T-helper 17 cell (primary cell): ENCODE results near the gene EIF4A3. TPM values are rescaled to one million over a fixed set of nuclear protein-coding genes. Genes with fewer than 3 reads are reported as not detected.
"Not testable (repeated sequence)": the region's sequence is repeated elsewhere in the genome, so short reads cannot be mapped to it uniquely, and the experiment has no call there.

Experiments
- ATAC-seq: fragments of 150-1000 bp; cut with Tn5 transposase; 2 replicates; pipeline ENCODE4 v1.10.0; 2021; ENCODE audit warnings: mild to moderate bottlenecking, moderate library complexity
- DNase-seq, 3 donors: peaks; one replicate each; pipeline versions ENCODE4 v3.0.0 to v3.0.0-alpha.2; 2020 to 2021
- H3K9me3 ChIP-seq: one replicate; pipeline ENCODE4 v1.7.0; 2013; ENCODE audit warnings: low read length, mild to moderate bottlenecking; ENCODE audit not compliant: control insufficient read depth, poor library complexity, severe bottlenecking
- H3K27ac Mint-ChIP-seq: one replicate; pipeline ENCODE4 v1.8.0; 2022; ENCODE audit warnings: mild to moderate bottlenecking, moderate library complexity, mixed read lengths
- H3K27me3 Mint-ChIP-seq: one replicate; pipeline ENCODE4 v1.8.0; 2022; ENCODE audit warnings: mixed read lengths
- H3K36me3 Mint-ChIP-seq: one replicate; pipeline ENCODE4 v1.8.0; 2022; ENCODE audit warnings: low read depth, mixed read lengths
- H3K4me1 Mint-ChIP-seq: one replicate; pipeline ENCODE4 v1.8.0; 2022; ENCODE audit warnings: mild to moderate bottlenecking, mixed read lengths
- H3K4me3 Mint-ChIP-seq: one replicate; pipeline ENCODE4 v1.8.0; 2022; ENCODE audit warnings: mild to moderate bottlenecking, moderate library complexity, mixed read lengths
- total RNA-seq, 4 donors: library from RNA in 2 of 4; stranded (reverse) in 2 of 4; gene quantifications; one replicate each; pipeline ENCODE4 v1.2.3 and lab custom pipeline; 2022 to 2026

Gene EIF4A3
- total RNA-seq, 2 donors from 2014 or later, result 86.2 to 92.2 TPM

DNA sequence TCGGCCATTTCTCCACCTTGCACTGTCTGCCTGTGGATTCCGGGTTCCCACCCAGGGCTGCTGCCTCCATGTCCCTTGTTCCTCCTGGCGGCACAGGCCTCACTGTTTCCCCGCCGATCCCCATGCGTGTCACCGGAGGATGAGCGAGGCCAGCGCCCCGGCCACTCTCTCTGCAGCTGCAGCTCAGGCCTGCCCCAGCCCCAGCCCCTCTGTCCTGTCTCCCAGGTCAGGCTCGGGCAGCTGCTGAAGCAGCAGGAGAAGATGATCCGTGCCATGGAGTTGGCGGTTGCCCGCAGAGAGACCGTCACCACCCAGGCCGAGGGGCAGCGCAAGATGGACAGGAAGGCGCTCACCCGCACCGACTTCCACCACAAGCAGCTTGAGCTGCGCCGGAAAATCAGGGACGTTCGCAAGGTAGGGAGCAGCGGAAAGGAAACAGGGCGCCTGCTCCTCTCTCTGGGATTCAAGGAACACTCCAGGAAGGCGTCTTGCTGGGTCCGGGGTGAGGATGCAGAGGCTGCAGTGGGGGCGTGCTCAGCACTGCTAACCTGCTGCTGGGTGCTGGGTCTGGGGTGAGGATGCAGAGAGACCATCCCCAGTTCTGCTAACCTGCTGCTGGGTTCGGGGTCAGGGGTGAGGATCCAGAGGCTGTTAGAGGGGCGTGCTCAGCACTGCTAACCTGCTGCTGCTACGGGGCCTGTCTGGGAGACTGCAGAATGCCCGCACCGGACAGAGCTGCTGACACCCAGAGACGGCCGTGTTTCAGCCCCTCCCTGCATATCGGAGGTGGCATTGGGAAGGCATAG is 51.7 kb downstream of the EIF4A3 start:
- Mint-ChIP-seq H3K4me3 (no peak overlapping the region), H3K27me3 (no peaks in the 10 kb centered on the region), H3K4me1 (peaks cover 1% of the 10 kb centered on the region), H3K27ac (no peak overlapping the region), H3K36me3 (no peaks in the 10 kb centered on the region)
- no peaks in the 10 kb centered on the region for H3K9me3 ChIP-seq
- ATAC-seq (no peak), DNase-seq (no peak)

DNA sequence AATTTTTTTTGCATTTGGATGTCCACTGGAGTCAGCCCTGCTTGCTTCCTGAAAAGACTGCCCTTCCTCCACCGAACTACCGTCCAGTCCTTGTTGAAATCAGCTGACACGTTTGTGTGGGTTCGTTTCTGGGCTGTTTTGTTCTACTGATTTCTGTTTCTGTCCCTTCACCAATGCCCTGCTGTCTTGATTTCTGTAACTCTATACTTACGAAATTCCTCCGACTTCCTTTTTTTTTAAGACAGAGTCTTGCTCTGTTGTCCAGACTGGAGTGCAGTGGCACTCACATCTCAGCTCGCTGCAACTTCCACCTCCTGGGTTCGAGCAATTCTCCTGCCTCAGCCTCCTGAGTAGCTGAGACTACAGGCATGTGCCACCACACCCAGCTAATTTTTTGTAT is 54.0 kb downstream of the EIF4A3 start:
- Mint-ChIP-seq H3K4me1 (no peaks in the 10 kb centered on the region), H3K27ac (no peak overlapping the region), H3K27me3 (peaks cover 5% of the 10 kb centered on the region), H3K4me3 (no peak overlapping the region), H3K36me3 (no peaks in the 10 kb centered on the region)
- H3K9me3 ChIP-seq, result no peaks in the 10 kb centered on the region
- no peak for DNase-seq
- ATAC-seq, result no peak

DNA sequence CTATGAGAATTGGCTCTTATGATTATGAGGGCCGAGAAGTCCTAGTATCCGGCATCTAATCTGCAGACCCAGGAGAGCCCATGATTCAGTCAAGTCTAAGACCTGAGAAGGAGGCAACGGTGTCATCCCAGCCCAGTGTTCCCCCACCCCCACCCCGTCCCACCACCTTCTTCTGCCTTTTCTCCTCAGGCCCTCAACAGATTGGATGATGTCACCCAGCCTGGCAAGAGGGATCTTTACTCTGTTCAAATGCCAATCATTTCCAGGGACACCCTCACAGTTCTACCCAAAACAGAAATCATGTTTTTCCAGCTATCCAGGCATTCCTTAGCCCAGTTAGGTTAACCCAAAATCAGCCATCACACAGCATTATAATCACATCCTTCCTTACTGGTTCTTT is 55.6 kb downstream of the EIF4A3 start:
- Mint-ChIP-seq H3K4me1 (no peaks in the 10 kb centered on the region), H3K27me3 (peaks cover 5% of the 10 kb centered on the region), H3K27ac (no peak overlapping the region), H3K4me3 (no peak overlapping the region), H3K36me3 (no peaks in the 10 kb centered on the region)
- ATAC-seq (no peak), DNase-seq (no peak)
- no peaks in the 10 kb centered on the region for H3K9me3 ChIP-seq

DNA sequence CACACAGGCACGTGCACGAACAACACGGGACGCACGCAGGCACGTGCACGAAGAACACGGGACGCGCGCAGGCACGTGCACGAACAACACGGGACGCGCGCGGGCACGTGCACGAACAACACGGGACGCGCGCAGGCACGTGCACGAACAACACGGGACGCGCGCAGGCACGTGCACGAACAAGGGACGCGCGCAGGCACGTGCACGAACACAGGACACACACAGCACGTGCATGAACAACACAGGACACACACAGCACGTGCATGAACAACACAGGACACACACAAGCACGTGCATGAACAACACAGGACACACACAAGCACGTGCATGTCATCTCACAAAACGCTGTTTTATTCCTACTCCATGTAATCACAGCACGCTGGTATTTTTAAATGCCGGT is 56.8 kb downstream of the EIF4A3 start:
- H3K36me3 Mint-ChIP-seq, H3K4me3 Mint-ChIP-seq, H3K27ac Mint-ChIP-seq, ATAC-seq, H3K4me1 Mint-ChIP-seq, DNase-seq, H3K27me3 Mint-ChIP-seq, H3K9me3 ChIP-seq: not testable (repeated sequence)

DNA sequence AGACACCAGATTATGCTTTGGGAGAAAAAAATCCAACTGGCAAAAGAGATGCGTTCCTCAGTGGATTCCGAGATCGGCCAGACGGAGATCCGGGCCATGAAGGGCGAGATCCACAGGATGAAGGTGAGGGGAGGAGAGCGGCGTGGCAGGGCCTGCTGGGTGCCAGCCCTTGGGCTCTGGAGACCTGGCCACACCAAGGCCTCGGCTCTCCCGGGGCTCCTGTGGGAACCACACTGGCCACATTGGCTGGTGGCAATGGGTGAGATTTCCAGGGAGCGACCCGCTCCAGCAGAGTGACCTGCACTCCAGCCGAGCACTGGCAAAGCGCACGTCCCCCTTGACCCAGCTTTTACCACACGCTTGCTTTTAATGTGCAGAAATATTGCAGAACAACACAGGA is 57.2 kb downstream of the EIF4A3 start:
- Mint-ChIP-seq H3K27me3 (peaks cover 9% of the 10 kb centered on the region), H3K4me1 (no peaks in the 10 kb centered on the region), H3K36me3 (no peaks in the 10 kb centered on the region), H3K4me3 (no peak overlapping the region), H3K27ac (no peak overlapping the region)
- ATAC-seq (no peak), DNase-seq (no peak)
- H3K9me3 ChIP-seq, result no peaks in the 10 kb centered on the region

DNA sequence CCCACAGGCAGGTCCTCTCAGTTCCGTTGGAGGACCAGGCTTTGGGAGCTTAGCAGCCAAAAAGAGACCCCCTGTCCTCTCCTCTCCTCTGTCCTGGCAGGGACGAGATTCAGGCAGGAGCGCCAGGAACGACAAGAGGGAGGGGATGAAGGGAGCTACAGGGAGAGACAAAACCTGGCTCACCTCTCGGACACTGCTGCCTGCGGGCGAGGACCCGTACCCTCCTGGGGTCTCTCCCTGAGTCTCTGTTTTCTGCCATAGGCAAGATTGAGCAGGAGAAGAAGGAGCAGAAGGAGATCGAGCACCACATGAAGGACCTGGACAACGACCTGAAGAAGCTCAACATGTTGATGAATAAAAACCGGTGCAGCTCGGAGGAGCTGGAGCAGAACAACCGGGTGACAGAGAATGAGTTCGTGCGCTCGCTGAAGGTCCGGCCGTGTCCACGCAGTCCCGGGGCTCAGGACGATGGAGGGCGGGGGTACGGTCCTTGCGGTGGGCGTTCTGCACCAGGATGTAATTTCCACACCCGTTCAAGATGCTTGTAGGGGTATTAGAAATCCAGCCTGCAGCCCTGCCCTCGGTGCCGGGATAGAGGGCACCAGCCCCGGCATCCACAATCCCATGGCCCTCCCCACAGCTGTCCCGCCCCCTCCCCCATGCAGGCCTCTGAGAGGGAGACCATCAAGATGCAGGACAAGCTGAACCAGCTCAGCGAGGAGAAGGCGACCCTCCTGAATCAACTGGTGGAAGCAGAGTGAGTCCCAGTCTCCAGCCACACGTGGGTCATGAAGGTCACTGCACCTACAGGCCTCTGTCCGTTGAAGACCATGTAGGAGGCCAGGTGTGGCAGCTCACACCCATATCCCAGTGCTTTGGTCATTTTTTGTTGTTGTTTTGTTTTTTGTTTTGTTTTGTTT is 59.3 kb downstream of the EIF4A3 start:
- H3K9me3 ChIP-seq, result no peaks in the 10 kb centered on the region
- H3K27me3 Mint-ChIP-seq, result peaks cover 9% of the 10 kb centered on the region
- no peak overlapping the region for H3K27ac Mint-ChIP-seq
- DNase-seq, result no peak
- ATAC-seq, result no peak
- H3K4me1 Mint-ChIP-seq, result peaks cover 2% of the 10 kb centered on the region
- no peaks in the 10 kb centered on the region for H3K36me3 Mint-ChIP-seq
- H3K4me3 Mint-ChIP-seq, result no peak overlapping the region

DNA sequence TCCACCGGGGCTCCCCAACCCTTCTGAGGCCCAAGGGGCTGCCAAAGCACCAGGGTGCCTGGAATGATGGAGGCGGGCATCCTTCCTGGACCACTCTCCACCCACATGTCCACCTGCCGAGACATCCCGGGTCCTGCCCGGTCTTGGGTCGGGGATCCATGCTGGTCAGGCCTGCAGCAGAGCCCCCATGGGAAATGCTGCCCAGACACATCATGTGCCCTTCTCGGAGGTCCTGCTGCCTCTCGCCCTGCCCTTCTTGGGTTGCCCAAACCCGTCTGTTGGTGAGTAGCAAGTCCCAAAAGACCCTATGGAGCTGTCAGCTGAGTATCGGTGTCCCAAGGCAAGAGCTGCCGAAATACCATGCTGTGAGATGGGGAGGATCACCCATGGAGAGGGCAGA is 60.3 kb downstream of the EIF4A3 start:
- H3K9me3 ChIP-seq, result no peaks in the 10 kb centered on the region
- Mint-ChIP-seq H3K27me3 (peaks cover 9% of the 10 kb centered on the region), H3K4me3 (no peak overlapping the region), H3K4me1 (peaks cover 4% of the 10 kb centered on the region), H3K27ac (peak overlapping the region; percentile 16), H3K36me3 (no peaks in the 10 kb centered on the region)
- DNase-seq (no peak), ATAC-seq (no peak)

DNA sequence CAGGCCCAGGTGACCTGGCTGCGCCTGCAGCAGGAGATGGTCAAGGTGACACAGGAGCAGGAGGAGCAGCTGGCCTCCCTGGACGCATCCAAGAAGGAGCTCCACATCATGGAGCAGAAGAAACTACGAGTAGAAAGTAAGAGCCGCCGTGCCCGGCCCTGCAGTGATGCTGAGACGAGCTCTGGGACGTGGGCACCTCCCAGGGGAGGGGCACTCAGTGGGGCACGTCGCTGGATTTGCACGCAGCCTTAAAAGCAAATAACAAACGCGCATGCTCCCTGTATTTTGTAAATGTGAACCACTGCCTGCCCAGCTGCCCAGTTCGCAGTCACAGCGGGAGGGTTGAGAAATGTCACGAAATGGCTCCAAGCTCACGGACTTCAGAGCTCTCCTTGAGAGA is 60.8 kb downstream of the EIF4A3 start:
- no peak overlapping the region for H3K27ac Mint-ChIP-seq
- peaks cover 9% of the 10 kb centered on the region for H3K27me3 Mint-ChIP-seq
- no peak for ATAC-seq
- no peaks in the 10 kb centered on the region for H3K36me3 Mint-ChIP-seq
- H3K4me1 Mint-ChIP-seq, result peaks cover 4% of the 10 kb centered on the region
- no peaks in the 10 kb centered on the region for H3K9me3 ChIP-seq
- no peak for DNase-seq
- H3K4me3 Mint-ChIP-seq, result peak overlapping the region; percentile 41

DNA sequence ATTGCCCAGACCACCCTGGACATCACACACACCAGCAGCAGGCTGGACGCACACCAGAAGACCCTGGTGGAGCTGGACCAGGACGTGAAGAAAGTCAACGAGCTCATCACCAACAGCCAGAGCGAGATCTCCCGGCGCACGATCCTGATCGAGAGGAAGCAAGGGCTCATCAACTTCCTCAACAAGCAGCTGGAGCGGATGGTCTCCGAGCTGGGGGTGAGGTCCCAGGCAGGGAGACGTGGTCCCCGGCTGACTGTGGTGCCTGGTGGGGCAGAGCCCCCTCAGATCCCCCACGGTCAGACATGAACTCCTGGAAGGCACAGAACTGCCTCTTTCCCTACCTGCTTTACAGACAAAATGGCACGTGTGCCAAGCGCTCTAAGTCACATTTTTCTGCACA is 62.2 kb downstream of the EIF4A3 start:
- no peak overlapping the region for H3K27ac Mint-ChIP-seq
- H3K36me3 Mint-ChIP-seq, result no peaks in the 10 kb centered on the region
- ATAC-seq, result no peak
- H3K4me3 Mint-ChIP-seq, result no peak overlapping the region
- DNase-seq, result no peak
- H3K4me1 Mint-ChIP-seq, result peaks cover 4% of the 10 kb centered on the region
- H3K9me3 ChIP-seq, result no peaks in the 10 kb centered on the region
- H3K27me3 Mint-ChIP-seq, result peaks cover 9% of the 10 kb centered on the region

Other genes with a start within 250 kb of the EIF4A3 start
- 1 to 10 TPM; 1.9 to 2.6 TPM for gene TBC1D16, start 111.3 kb downstream of the EIF4A3 start, total RNA-seq
- 1 to 10 TPM; 3.4 to 4.5 TPM for gene CCDC40, start 110.5 kb downstream of the EIF4A3 start, total RNA-seq
- gene GAA, start 45.5 kb downstream of the EIF4A3 start, total RNA-seq, result 10 to 100 TPM; 16.7 to 23.8 TPM
- not detected for gene CARD14, start 22.9 kb upstream of the EIF4A3 start, total RNA-seq
- gene SGSH, start 73.2 kb upstream of the EIF4A3 start, total RNA-seq, result 100 to 1,000 TPM; 136 to 151 TPM
- gene SLC26A11, start 73.3 kb upstream of the EIF4A3 start, total RNA-seq, result 10 to 100 TPM; 57.0 to 73.8 TPM
- gene RNF213, start 113.7 kb upstream of the EIF4A3 start, total RNA-seq, result 100 to 1,000 TPM; 528 to 571 TPM